ENCODE measurements around the gene HDAC1. TPM values are rescaled to one million over a fixed set of nuclear protein-coding genes. Genes with fewer than 3 reads are reported as not detected.

HDAC1 gene
- total and polyA plus RNA-seq, 2 of the 4 experiments (the other 2 are of a cell fraction), result 95.5 to 139 TPM

- Histone ChIP-seq H3K4me1 (ENCODE audit: control insufficient read depth, insufficient read depth, low read length) (no peaks in the 10 kb centered on the region), H3K27me3 (ENCODE audit: control insufficient read depth, insufficient read depth, low read length) (no peaks in the 10 kb centered on the region), H3K27ac (ENCODE audit: insufficient read depth, low read length) (no peak overlapping the region), H2BK120ac (ENCODE audit: low read depth, low read length) (no peak overlapping the region), H4K8ac (ENCODE audit: low read depth in 2 of 2, low read length in 2 of 2) (no peak overlapping the region), H3K18ac (ENCODE audit: low read depth, low read length) (no peak overlapping the region), H2BK20ac (ENCODE audit: low read depth, low read length) (no peak overlapping the region), H4K91ac (ENCODE audit: insufficient read depth, low read depth, low read length) (no peak overlapping the region), H3K9ac (ENCODE audit: low read depth, low read length) (no peak overlapping the region), H3K23ac (ENCODE audit: low read depth, low read length) (no peak overlapping the region), H3K36me3 (ENCODE audit: control insufficient read depth, insufficient read depth, low read length) (peaks cover 47% of the 10 kb centered on the region), H4K20me1 (ENCODE audit: insufficient read depth, low read length) (no peaks in the 10 kb centered on the region; the same call in 1 of the 2 replicates), H2AFZ (replicated peaks; ENCODE audit: low read length, poor library complexity) (peak overlapping the region; percentile 27), H2AK5ac (ENCODE audit: low read depth, low read length) (no peak overlapping the region), H2AK9ac (replicated peaks; ENCODE audit: low read depth, low read length, poor library complexity) (no peak overlapping the region), H3K79me1 (ENCODE audit: low read depth in 1 of 2, low read length in 2 of 2) (peaks cover 0 to 7% of the 10 kb centered on the region in 2 experiments; a peak in 2 of 4 replicates), H3K4me3 (ENCODE audit: insufficient read depth, low read depth, low read length) (no peak overlapping the region), H3K56ac (ENCODE audit: extremely low read depth, insufficient read depth, low read length) (no peak overlapping the region), H2BK5ac (ENCODE audit: low read depth, low read length, poor library complexity, severe bottlenecking) (no peak overlapping the region), H4K5ac (ENCODE audit: low read depth, low read length) (no peak overlapping the region), H3K4me2 (ENCODE audit: low read depth, low read length) (no peak overlapping the region), H3K9me1 (ENCODE audit: insufficient read depth, low read length) (0 out of 2 replicates have a peak, but pooled peaks cover 4% of the 10 kb centered on the region), H2BK15ac (ENCODE audit: low read depth, low read length) (no peak overlapping the region), H3K4ac (ENCODE audit: low read depth, low read length) (no peak overlapping the region), H3K9me3 (ENCODE audit: control insufficient read depth, insufficient read depth, low read length) (no peaks in the 10 kb centered on the region), H3K14ac (replicated peaks; ENCODE audit: low read depth, low read length) (no peak overlapping the region)
- in situ Hi-C loops (cut with MboI; ENCODE audit: low sequenced_read_pairs) (no loop called here), dilution Hi-C loops (cut with HindIII; ENCODE audit: low sequenced_read_pairs, unreplicated experiment) (no loop called here), intact Hi-C loops (cut with micrococcal nuclease) (no loop called here)
- POLR2A ChIA-PET (ENCODE audit: unreplicated experiment), result no interaction called here
- BruUV-seq (replicated peaks), result no TSS peak
- CTCF ChIA-PET, result no interaction called here
- TF ChIP-seq MXI1 (IDR thresholded peaks at IDR 0.05; ENCODE audit: borderline replicate concordance, low read depth, low read length) (no peak), MAFK (IDR thresholded peaks at IDR 0.05; ENCODE audit: low read depth, low read length) (no peak), RCOR1 (IDR thresholded peaks at IDR 0.05; ENCODE audit: insufficient replicate concordance, low read length) (no peak), BHLHE40 (IDR thresholded peaks at IDR 0.05; ENCODE audit: low read depth, low read length) (no peak), RFX5 (IDR thresholded peaks at IDR 0.05; ENCODE audit: low read depth, low read length) (no peak), NFE2L2 (IDR thresholded peaks at IDR 0.05; ENCODE audit: low read depth, low read length) (no peak), FOS (IDR thresholded peaks at IDR 0.05; ENCODE audit: low read depth, low read length) (no peak)
- ATAC-seq (ENCODE audit: low read depth) (no peak), DNase-seq (no peak)
- no CpG with 5 or more reads among the region's 6 CpGs for WGBS, 2 experiments (ENCODE audit: extremely low coverage in 2 of 2, insufficient read length in 1 of 2)
Observed at GRCh38 chr1:32365445-32365844, 73.6 kb downstream of the HDAC1 start.

Data from IMR-90 (cell line).